ENCODE results near the gene ARVCF. TPM values are rescaled to one million over a fixed set of nuclear protein-coding genes. Genes with fewer than 3 reads are reported as not detected.

Gene ARVCF
- total RNA-seq, 4 donors from 2014 or later, result 10.7 to 21.2 (median 18.4) TPM

DNA sequence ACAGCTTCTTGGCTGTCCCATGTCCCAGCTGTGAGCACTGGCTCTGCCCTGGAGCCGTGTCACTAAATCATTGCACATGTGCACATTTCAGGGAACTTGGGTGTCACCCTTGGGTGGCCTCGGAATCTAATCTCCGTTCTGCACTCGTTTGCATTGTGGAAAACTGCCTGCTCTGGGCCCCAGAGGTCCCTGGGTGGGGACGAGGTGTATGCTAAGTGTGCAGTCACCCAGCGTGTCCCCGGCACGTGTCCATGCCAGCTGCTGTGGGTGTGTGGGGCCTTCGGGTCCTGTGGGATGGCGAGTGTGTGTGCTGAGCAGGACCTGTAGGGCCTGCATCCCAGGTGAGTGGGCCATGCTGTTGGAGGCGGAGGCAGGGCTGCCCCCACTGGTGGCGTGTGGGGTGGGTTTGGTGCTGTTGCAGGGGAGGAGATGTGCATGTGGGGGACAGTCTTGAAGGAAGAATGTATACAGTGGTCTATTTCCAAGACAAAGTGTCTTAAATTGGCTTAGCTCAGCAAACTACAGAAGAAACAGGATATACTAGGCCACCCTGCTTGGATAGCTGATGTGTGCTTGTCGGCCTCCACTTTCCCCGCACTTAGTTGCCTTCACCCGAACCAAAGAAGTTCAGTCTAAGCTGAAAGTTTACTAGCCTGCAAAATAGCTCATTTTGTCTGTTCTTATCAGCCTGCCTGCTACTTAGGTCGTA lies 18.9 kb upstream of the ARVCF start:
- peaks cover 0 to 29% (median 0%) of the 10 kb centered on the region in 3 donors for H3K36me3 ChIP-seq
- no peak overlapping the region for H3K4me3 ChIP-seq
- no peak for TF ChIP-seq POLR2A (IDR thresholded peaks at IDR 0.05)
- TF ChIP-seq, protein P1, sequence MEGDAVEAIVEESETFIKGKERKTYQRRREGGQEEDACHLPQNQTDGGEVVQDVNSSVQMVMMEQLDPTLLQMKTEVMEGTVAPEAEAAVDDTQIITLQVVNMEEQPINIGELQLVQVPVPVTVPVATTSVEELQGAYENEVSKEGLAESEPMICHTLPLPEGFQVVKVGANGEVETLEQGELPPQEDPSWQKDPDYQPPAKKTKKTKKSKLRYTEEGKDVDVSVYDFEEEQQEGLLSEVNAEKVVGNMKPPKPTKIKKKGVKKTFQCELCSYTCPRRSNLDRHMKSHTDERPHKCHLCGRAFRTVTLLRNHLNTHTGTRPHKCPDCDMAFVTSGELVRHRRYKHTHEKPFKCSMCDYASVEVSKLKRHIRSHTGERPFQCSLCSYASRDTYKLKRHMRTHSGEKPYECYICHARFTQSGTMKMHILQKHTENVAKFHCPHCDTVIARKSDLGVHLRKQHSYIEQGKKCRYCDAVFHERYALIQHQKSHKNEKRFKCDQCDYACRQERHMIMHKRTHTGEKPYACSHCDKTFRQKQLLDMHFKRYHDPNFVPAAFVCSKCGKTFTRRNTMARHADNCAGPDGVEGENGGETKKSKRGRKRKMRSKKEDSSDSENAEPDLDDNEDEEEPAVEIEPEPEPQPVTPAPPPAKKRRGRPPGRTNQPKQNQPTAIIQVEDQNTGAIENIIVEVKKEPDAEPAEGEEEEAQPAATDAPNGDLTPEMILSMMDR (IDR thresholded peaks at IDR 0.05), result no peak
- no peak for DNase-seq
- H3K27ac ChIP-seq, result no peak overlapping the region
- peaks cover 0 to 4% (median 2%) of the 10 kb centered on the region in 4 donors for H3K4me1 ChIP-seq
- H3K27me3 ChIP-seq, result no peaks in the 10 kb centered on the region
- H3K9me3 ChIP-seq, result no peaks in the 10 kb centered on the region

DNA sequence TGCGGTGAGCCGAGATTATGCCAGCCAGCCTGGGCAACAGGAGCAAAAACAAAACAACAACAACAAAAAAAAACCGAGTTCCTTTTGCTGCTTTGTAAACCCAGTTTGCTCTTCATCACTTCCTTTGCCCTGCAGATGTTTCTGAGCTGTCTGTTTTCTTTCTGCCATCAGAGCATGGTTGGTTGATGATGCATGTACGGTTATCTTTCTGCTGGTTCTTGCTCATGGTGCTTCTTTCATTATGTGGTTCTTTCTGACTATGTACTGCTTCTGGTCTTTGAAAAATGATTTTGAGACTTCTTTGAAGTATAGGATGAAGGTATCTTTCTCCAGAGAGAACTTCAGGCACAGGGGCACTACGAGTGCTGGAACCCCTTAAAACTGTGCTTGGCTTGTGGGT lies 17.5 kb upstream of the ARVCF start:
- Histone ChIP-seq H3K4me1 (peaks cover 0 to 4% (median 2%) of the 10 kb centered on the region in 4 donors), H3K27ac (no peak overlapping the region), H3K4me3 (no peak overlapping the region), H3K27me3 (no peaks in the 10 kb centered on the region), H3K36me3 (peaks cover 0 to 29% (median 0%) of the 10 kb centered on the region in 3 donors), H3K9me3 (no peaks in the 10 kb centered on the region)
- TF ChIP-seq, protein P1 (IDR thresholded peaks at IDR 0.05), result no peak
- no peak for TF ChIP-seq POLR2A (IDR thresholded peaks at IDR 0.05)
- no peak for DNase-seq

DNA sequence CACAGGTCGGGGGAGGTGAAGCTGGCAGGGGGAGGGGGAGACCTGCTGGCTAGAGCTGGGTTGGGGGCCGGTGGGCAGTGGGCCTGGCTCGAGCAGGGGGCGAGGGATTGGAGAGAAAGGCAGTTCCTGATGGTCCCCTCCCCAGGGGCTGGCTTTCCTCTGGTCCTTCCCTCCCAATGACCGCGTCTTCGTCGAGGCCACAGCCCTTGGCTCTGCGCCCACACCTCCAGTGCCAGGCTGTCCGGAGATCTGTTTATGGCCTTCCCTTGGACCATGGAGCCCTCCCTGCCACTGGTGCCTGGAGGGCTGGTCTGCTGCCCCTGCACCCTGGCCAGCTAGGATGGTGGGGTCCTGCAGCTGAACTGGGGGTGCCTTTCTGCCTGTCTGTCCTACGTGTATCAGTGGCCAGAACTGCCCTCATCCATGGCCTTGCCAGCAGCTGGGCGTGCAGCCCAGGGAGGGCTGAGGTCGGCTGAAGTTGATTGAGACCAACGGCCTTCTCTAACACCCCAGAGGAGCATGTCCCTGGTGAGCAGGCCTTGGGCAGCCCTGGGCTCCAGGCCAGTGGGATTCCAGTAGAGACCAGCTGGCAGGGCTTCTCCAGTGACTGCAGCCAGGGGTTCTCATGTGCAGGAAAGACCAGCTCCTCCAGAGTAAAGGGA lies 16.6 kb upstream of the ARVCF start:
- H3K9me3 ChIP-seq, result no peaks in the 10 kb centered on the region
- TF ChIP-seq, protein P1 (IDR thresholded peaks at IDR 0.05), result no peak
- TF ChIP-seq POLR2A (IDR thresholded peaks at IDR 0.05), result no peak
- no peak overlapping the region for H3K4me3 ChIP-seq
- DNase-seq, result no peak
- peaks cover 0 to 4% (median 2%) of the 10 kb centered on the region in 4 donors for H3K4me1 ChIP-seq
- H3K27me3 ChIP-seq, result no peaks in the 10 kb centered on the region
- peaks cover 0 to 21% (median 0%) of the 10 kb centered on the region in 3 donors for H3K36me3 ChIP-seq
- H3K27ac ChIP-seq, result no peak overlapping the region

DNA sequence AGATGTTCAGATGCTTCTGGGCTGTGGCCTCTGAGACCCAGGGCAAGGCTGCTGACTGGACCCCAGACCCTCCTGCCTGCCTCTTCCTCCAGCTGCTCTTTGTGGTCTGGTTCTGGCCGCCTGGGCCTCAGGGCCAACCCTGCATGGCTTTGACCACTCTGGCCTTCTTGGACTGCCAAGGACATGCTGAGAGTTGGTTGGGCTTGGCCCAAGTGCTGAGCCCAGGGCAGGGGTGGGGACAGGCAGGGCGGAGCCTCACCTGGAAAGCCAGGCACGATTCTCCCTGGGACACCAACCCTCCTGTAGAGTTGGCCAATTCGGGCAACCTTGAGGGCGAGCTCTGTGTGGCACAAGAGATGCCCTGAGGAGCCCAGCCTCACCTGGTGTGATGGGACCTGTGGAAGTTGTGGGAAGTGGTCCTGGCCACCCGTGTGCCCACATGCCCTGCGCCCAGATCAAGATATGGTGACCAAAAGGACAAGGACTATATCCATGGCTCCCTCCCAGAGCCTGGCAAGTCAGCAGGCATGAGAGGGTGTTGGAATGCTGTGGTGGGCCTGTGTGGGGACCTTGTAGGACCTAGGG lies 15.9 kb upstream of the ARVCF start:
- Histone ChIP-seq H3K27me3 (no peaks in the 10 kb centered on the region), H3K9me3 (no peaks in the 10 kb centered on the region), H3K4me1 (peaks cover 0 to 4% (median 2%) of the 10 kb centered on the region in 4 donors), H3K4me3 (no peak overlapping the region), H3K27ac (no peak overlapping the region), H3K36me3 (peaks cover 0 to 16% (median 0%) of the 10 kb centered on the region in 3 donors)
- TF ChIP-seq POLR2A (IDR thresholded peaks at IDR 0.05), result no peak
- TF ChIP-seq, protein P1 (IDR thresholded peaks at IDR 0.05), result no peak
- DNase-seq, result no peak

DNA sequence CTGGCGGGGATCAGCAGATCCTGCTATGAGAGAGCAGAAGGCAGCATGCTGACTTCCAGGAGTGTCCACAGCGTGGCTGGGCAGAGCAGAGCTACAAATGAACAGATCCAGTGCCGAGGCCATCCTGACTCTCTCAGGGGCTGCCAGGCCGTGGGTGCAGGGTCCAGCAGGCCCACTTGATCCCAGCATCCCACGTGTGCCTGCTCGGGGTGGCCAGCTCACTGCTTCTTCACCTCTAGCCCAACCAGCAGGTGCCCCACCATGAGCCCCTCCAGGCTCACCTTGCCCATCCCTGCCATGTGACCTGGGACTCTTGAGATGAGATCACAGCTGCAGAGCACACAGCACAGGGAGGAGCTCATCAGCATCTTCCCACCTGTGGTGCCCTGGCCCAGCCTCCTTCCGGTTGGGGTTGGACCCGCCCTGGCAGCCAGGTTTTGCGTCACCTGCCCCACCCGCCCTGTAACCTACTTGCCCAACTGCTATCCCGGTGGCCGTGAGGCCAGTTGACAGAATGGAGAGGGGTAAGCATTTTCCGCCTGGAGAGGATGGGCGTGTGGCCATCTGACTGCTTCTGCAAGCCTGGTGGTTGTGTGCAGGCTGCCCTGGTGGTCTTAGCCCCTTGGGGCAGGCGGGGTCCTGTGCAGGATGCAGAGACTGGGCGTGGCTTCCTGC lies 15.2 kb upstream of the ARVCF start:
- peak in 2 of 3 donors; percentile 61 to 65 for DNase-seq
- H3K27me3 ChIP-seq, result no peaks in the 10 kb centered on the region
- no peak overlapping the region for H3K4me3 ChIP-seq
- TF ChIP-seq POLR2A (IDR thresholded peaks at IDR 0.05), result no peak
- TF ChIP-seq, protein P1 (IDR thresholded peaks at IDR 0.05), result no peak
- H3K4me1 ChIP-seq, result peaks cover 0 to 4% (median 2%) of the 10 kb centered on the region in 4 donors
- no peak overlapping the region for H3K27ac ChIP-seq
- peaks cover 0 to 10% (median 0%) of the 10 kb centered on the region in 3 donors for H3K36me3 ChIP-seq
- no peaks in the 10 kb centered on the region for H3K9me3 ChIP-seq
